Thymus (tissue), 14 donors: Measurements from ENCODE around the gene MTMR8. TPM values are rescaled to one million over a fixed set of nuclear protein-coding genes. Genes with fewer than 3 reads are reported as not detected.
A peak's percentile ranks its signal among the peaks of the same experiment; 100 is the strongest.
"Not testable (repeated sequence)": the region's sequence is repeated elsewhere in the genome, so short reads cannot be mapped to it uniquely, and the experiment has no call there.

Source experiments
- DNase-seq, 9 donors: peaks; one replicate each; pipeline ENCODE4 v3.0.0-alpha.2; 2013; ENCODE audit warnings: low spot score in 9 of 9, low read depth in 6 of 9, missing footprints in 1 of 9
- H3K27ac ChIP-seq, 2 donors: one replicate each; pipeline ENCODE4 v1.5.1; 2013; ENCODE audit warnings: control low read depth in 1 of 2, low read depth in 1 of 2, low read length in 1 of 2, mild to moderate bottlenecking in 1 of 2, moderate library complexity in 1 of 2
- H3K27me3 ChIP-seq, 2 donors: one replicate each; pipeline ENCODE4 v1.5.1; 2013; ENCODE audit warnings: low read length in 1 of 2; ENCODE audit not compliant: control insufficient read depth in 2 of 2, insufficient read depth in 1 of 2
- H3K36me3 ChIP-seq, 2 donors: one replicate each; pipeline ENCODE4 v1.5.1; 2013; ENCODE audit warnings: low read length in 1 of 2, mild to moderate bottlenecking in 1 of 2, moderate library complexity in 1 of 2; ENCODE audit not compliant: control insufficient read depth in 2 of 2, insufficient read depth in 2 of 2
- H3K4me1 ChIP-seq, 2 donors: one replicate each; pipeline ENCODE4 v1.5.1; 2013; ENCODE audit warnings: low read length in 2 of 2; ENCODE audit not compliant: control insufficient read depth in 2 of 2, insufficient read depth in 2 of 2
- H3K4me3 ChIP-seq, 2 donors: one replicate each; pipeline ENCODE4 v1.5.1; 2013; ENCODE audit warnings: low read length in 2 of 2, control low read depth in 1 of 2, mild to moderate bottlenecking in 1 of 2
- H3K9me3 ChIP-seq, 2 donors: one replicate each; pipeline ENCODE4 v1.5.1; 2013; ENCODE audit warnings: low read length in 1 of 2, mild to moderate bottlenecking in 1 of 2; ENCODE audit not compliant: control insufficient read depth in 2 of 2, insufficient read depth in 1 of 2
- WGBS: extraction: QIAGEN DNeasy Blood & Tissue Kit; methylation state at CpG from one replicate; pipeline ENCODE4 v1.1.7; 2013; 5-methylcytosine and 5-hydroxymethylcytosine counted together
- long read RNA-seq, 10 donors: transcript quantifications; one replicate each; lab custom pipeline, GENCODE V29; 2026
- polyA plus RNA-seq: library from polyadenylated mRNA; stranded (reverse); fragments of 200-250 nt; gene quantifications from one replicate; pipeline ENCODE4 v1.2.3, GENCODE V29; 2013
- total RNA-seq: library from RNA; stranded (reverse); fragments of 120-200 nt; gene quantifications from one replicate; pipeline ENCODE4 v1.2.4, GENCODE V29; 2013
- donor health status: healthy.

The MTMR8 gene
- total RNA-seq = 2.1 TPM
- 1.2 TPM for polyA plus RNA-seq
- long read RNA-seq, donor 1 = 0 reads
- long read RNA-seq, donor 2 = 0 reads
- long read RNA-seq, donor 3 = 0 reads
- long read RNA-seq, donor 4 = 0 reads
- long read RNA-seq, donor 5 = 0 reads
- long read RNA-seq, donor 6 = 0 reads
- long read RNA-seq, donor 7 = 0 reads
- long read RNA-seq, donor 8 = 0 reads
- long read RNA-seq, donor 9 = 0 reads
- long read RNA-seq, donor 10 = 0 reads

- Histone ChIP-seq H3K9me3 (no peaks in the 10 kb centered on the region), H3K27me3 (no peaks in the 10 kb centered on the region), H3K4me1 (peaks cover 3 to 5% of the 10 kb centered on the region in 2 donors), H3K4me3 (peak within 1 kb of the TSS; percentile 63 to 66), H3K36me3 (no peaks in the 10 kb centered on the region), H3K27ac (peak within 1 kb of the TSS in 1 of 2 donors; percentile 17)
- under 1% methylated on average over 40 of the region's 40 CpGs for WGBS
- peak; percentile 33 to 80 (median 41) for DNase-seq
Observed at GRCh38 chrX:64394874-64395567, at the start of gene MTMR8. TSS of gene MTMR8 (minus strand) at chrX:64395452. CDS start at chrX:64395363, 89 bp downstream.

GRCh38 chrX:64439551-64439950 is 44.3 kb upstream of the MTMR8 start:
- DNase-seq = no peak
- 100% methylated on average over 2 of the region's 2 CpGs for WGBS
- H3K4me3 ChIP-seq = no peak overlapping the region
- no peaks in the 10 kb centered on the region for H3K27me3 ChIP-seq
- no peak overlapping the region for H3K27ac ChIP-seq
- H3K36me3 ChIP-seq = no peaks in the 10 kb centered on the region
- no peaks in the 10 kb centered on the region for H3K4me1 ChIP-seq
- H3K9me3 ChIP-seq = no peaks in the 10 kb centered on the region

DNA sequence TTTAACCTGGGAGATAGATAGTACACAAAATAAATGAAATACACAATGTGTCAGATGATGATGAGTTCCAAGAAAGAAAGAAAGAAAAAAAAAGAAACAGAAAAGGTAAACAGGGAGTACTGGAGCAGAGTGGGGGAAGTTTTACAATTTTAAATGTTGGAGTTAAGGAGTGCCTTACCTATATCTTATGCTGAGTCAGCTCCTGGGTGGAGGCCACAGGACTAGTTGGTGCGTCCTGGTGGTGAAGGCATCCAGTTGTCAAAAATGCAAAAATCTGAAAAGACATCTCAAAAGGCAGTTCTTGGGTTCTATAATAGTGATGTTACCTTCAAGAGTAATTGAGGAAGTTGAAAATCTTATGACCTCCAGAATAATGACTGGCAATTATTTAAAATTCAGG is 42.4 kb upstream of the MTMR8 start:
- no peaks in the 10 kb centered on the region for H3K36me3 ChIP-seq
- H3K27me3 ChIP-seq = no peaks in the 10 kb centered on the region
- 100% methylated on average over 1 of the region's 1 CpG for WGBS
- no peak overlapping the region for H3K4me3 ChIP-seq
- peaks cover 0 to 9% of the 10 kb centered on the region in 2 donors for H3K9me3 ChIP-seq
- no peaks in the 10 kb centered on the region for H3K4me1 ChIP-seq
- no peak overlapping the region for H3K27ac ChIP-seq
- no peak for DNase-seq

DNA sequence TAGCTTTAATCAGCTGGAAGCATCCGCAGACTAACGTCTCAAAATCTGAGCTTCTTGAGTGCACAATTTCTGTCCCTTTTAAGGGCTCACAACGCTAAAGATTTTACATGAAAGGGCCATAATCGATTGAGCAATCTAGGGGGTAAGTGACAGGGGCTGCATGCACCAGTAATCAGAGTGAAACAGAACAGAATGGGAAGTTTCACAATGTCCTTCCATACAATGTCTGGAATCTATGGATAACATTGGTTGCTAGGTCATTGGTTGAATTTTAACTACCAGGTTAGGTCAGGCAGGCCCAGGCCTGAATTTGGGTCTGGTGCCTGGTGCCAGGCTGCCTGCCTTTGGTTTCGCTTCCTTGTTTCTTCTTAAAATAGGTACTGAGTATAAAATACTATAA is 42.0 kb upstream of the MTMR8 start:
- WGBS = 69% methylated on average over 5 of the region's 5 CpGs
- Histone ChIP-seq H3K4me1 (no peaks in the 10 kb centered on the region), H3K27me3 (no peaks in the 10 kb centered on the region), H3K27ac (no peak overlapping the region), H3K4me3 (no peak overlapping the region), H3K36me3 (no peaks in the 10 kb centered on the region), H3K9me3 (peaks cover 0 to 13% of the 10 kb centered on the region in 2 donors)
- DNase-seq = no peak

GRCh38 chrX:64428371-64428770 is 33.1 kb upstream of the MTMR8 start:
- no peak overlapping the region for H3K27ac ChIP-seq

GRCh38 chrX:64427787-64428186 is 32.5 kb upstream of the MTMR8 start:
- no peak for DNase-seq
- 54% methylated on average over 2 of the region's 2 CpGs for WGBS
- H3K4me3 ChIP-seq = no peak overlapping the region

More at GRCh38 chrX:64428371-64428770, 33.1 kb upstream of the MTMR8 start:
- Histone ChIP-seq H3K27me3 (no peaks in the 10 kb centered on the region), H3K36me3 (no peaks in the 10 kb centered on the region), H3K9me3 (peaks cover 0 to 12% of the 10 kb centered on the region in 2 donors), H3K4me3 (no peak overlapping the region), H3K4me1 (no peaks in the 10 kb centered on the region)
- no peak for DNase-seq

DNA sequence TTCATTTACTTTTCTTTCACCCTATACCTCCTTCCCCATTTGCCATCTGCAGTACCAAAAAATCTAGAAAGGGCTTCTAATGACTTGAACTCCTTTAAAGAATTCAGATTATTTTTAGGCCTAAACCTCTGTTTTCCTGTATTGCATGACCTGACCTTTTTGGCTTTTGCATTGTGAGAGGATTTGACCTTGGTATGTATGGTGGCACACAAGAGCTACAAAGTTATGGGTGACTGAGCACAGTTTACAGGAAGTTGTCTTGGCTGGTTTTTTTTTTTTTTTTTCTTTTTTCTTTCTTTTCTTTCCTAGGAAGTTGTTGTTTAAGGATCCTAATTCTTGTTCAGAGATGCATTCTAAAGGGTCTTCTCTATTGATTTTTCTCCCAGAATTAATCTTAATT is 32.0 kb upstream of the MTMR8 start:
- no peaks in the 10 kb centered on the region for H3K4me1 ChIP-seq
- no peak overlapping the region for H3K4me3 ChIP-seq
- DNase-seq = no peak
- no peak overlapping the region for H3K27ac ChIP-seq
- H3K9me3 ChIP-seq = peaks cover 0 to 3% of the 10 kb centered on the region in 2 donors
- H3K36me3 ChIP-seq = no peaks in the 10 kb centered on the region
- no peaks in the 10 kb centered on the region for H3K27me3 ChIP-seq

More at GRCh38 chrX:64427787-64428186, 32.5 kb upstream of the MTMR8 start:
- no peak overlapping the region for H3K27ac ChIP-seq
- H3K36me3 ChIP-seq = no peaks in the 10 kb centered on the region
- no peaks in the 10 kb centered on the region for H3K27me3 ChIP-seq
- H3K9me3 ChIP-seq = peaks cover 0 to 8% of the 10 kb centered on the region in 2 donors
- H3K4me1 ChIP-seq = no peaks in the 10 kb centered on the region

DNA sequence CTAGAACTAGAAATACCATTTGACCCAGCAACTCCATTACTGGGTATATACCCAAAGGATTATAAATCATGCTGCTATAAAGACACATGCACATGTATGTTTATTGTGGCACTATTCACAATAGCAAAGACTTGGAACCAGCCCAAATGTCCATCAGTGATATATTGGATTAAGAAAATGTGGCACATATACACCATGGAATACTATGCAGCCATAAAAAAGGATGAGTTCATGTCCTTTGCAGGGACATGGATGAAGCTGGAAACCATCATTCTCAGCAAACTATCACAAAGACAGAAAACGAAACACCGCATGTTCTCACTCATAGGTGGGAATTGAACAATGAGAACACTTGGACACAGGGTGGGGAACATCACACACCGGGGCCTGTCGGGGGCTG is 14.5 kb upstream of the MTMR8 start:
- H3K4me3 ChIP-seq, H3K9me3 ChIP-seq, H3K4me1 ChIP-seq, DNase-seq, H3K36me3 ChIP-seq, H3K27me3 ChIP-seq, H3K27ac ChIP-seq: not testable (repeated sequence)
- 94% methylated on average over 4 of the region's 4 CpGs for WGBS

DNA sequence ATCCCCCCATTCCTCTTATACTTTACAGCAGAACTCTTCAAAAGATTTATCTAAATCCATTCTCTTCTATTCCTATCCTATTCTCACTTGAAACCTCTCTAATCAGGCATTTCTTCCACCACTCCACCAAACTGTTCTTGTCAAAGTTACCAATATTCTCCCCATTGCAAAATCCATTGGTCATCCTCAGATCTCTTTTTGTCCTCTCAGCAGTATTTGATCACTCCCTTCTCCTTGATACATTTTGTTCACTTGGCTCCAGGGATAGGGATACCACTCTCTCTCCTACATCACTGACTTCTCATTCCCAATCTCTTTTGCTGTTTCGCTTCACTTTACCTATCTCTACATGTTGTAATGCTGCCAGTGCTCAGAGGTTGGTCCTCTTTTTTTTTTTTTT is 2.8 kb upstream of the MTMR8 start:
- no peak for DNase-seq
- Histone ChIP-seq H3K9me3 (no peaks in the 10 kb centered on the region), H3K27me3 (no peaks in the 10 kb centered on the region), H3K27ac (no peak overlapping the region), H3K36me3 (no peaks in the 10 kb centered on the region), H3K4me3 (no peak overlapping the region), H3K4me1 (peaks cover 3 to 5% of the 10 kb centered on the region in 2 donors)
- WGBS = 95% methylated on average over 1 of the region's 1 CpG
